H1 (cell line): ENCODE results near the gene USP7. TPM values are rescaled to one million over a fixed set of nuclear protein-coding genes. Genes with fewer than 3 reads are reported as not detected.

Experiments used
- CTCF ChIA-PET: fragments of 300-600 bp; sonication (Branson Sonifier 250); formaldehyde crosslinking; loops from one replicate; lab custom pipeline; 2021; ENCODE audit not compliant: partially characterized antibody; lab: Charles Lee
- POLR2A ChIA-PET: fragments of 300-600 bp; sonication (Branson Sonifier 250); formaldehyde crosslinking; loops from one replicate; lab custom pipeline; 2021; ENCODE audit warnings: inconsistent platforms; ENCODE audit not compliant: partially characterized antibody; lab: Charles Lee
- DNase-seq, 2 experiments: peaks; one replicate each; pipeline versions ENCODE4 v3.0.0 to v3.0.0-alpha.2; 2010 to 2022; ENCODE audit warnings: low spot score in 2 of 2, low read depth in 1 of 2, mixed read lengths in 1 of 2
- FAIRE-seq: peaks from 2 replicates; lab custom pipeline; 2011; peaks lifted over from hg19 to GRCh38; lab: Jason Lieb, UNC
- H2AFZ ChIP-seq: 2 replicates; pipeline ENCODE4 v1.8.1; 2012; ENCODE audit warnings: low read length, inconsistent platforms
- H2AK5ac ChIP-seq: 2 replicates; pipeline ENCODE4 v1.6.1; 2013; ENCODE audit warnings: low read depth, low read length
- H2BK120ac ChIP-seq: replicated peaks from 2 replicates; pipeline ENCODE3; 2013; ENCODE audit warnings: low read depth, low read length, inconsistent platforms
- H2BK12ac ChIP-seq: 2 replicates; pipeline ENCODE4 v1.6.1; 2013; ENCODE audit warnings: low read depth, low read length
- H2BK15ac ChIP-seq: 2 replicates; pipeline ENCODE4 v1.6.1; 2013; ENCODE audit warnings: low read length
- H2BK20ac ChIP-seq: 2 replicates; pipeline ENCODE4 v1.6.1; 2013; ENCODE audit warnings: low read length
- H2BK5ac ChIP-seq: 2 replicates; pipeline ENCODE4 v1.6.1; 2013; ENCODE audit warnings: low read depth, low read length
- H3K14ac ChIP-seq: 2 replicates; pipeline ENCODE4 v1.6.1; 2013; ENCODE audit warnings: inconsistent platforms; ENCODE audit not compliant: insufficient read length
- H3K18ac ChIP-seq: 2 replicates; pipeline ENCODE4 v1.6.1; 2013; ENCODE audit warnings: low read length; ENCODE audit errors: extremely low read depth
- H3K23ac ChIP-seq: 2 replicates; pipeline ENCODE4 v1.6.1; 2013; ENCODE audit warnings: inconsistent platforms; ENCODE audit not compliant: insufficient read length
- H3K23me2 ChIP-seq: 2 replicates; pipeline ENCODE4 v1.6.1; 2013; ENCODE audit warnings: low read depth, low read length
- H3K27ac ChIP-seq: 2 replicates; pipeline ENCODE4 v1.6.1; 2011; ENCODE audit warnings: low read depth, low read length, inconsistent platforms
- H3K27me3 ChIP-seq, 4 experiments: replicated peaks in 1 of 4; 1 replicate in 1 of 4; 2 replicates in 3 of 4; pipeline versions ENCODE4 v1.6.1 to v1.8.1; 2011 to 2013; ENCODE audit warnings: low read length in 3 of 4, mild to moderate bottlenecking in 3 of 4, inconsistent platforms in 2 of 4, mixed read lengths in 2 of 4, moderate library complexity in 1 of 4; ENCODE audit not compliant: control insufficient read depth in 3 of 4, insufficient read depth in 3 of 4; ENCODE audit errors: extremely low read depth in 1 of 4
- H3K36me3 ChIP-seq, 4 experiments: 2 replicates each; pipeline versions ENCODE4 v1.6.1 to v1.8.1; 2011 to 2013; ENCODE audit warnings: mild to moderate bottlenecking in 4 of 4, low read length in 3 of 4, moderate library complexity in 2 of 4, control low read depth in 1 of 4, inconsistent platforms in 1 of 4; ENCODE audit not compliant: insufficient read depth in 4 of 4, control insufficient read depth in 2 of 4
- H3K4ac ChIP-seq: replicated peaks from 2 replicates; pipeline ENCODE3; 2013; ENCODE audit warnings: low read length, low read depth, mixed read lengths, inconsistent platforms; ENCODE audit not compliant: insufficient read length
- H3K4me1 ChIP-seq, 4 experiments: replicated peaks in 1 of 4; 1 replicate in 1 of 4; 2 replicates in 3 of 4; pipeline versions ENCODE4 v1.6.1 to v1.8.1; 2011 to 2013; ENCODE audit warnings: low read length in 3 of 4, inconsistent platforms in 2 of 4, mixed read lengths in 1 of 4; ENCODE audit not compliant: insufficient read depth in 4 of 4, control insufficient read depth in 3 of 4
- H3K4me2 ChIP-seq, 2 experiments: 2 replicates each; pipeline versions ENCODE4 v1.6.1 to v1.8.1; 2011 to 2013; ENCODE audit warnings: low read depth in 2 of 2, low read length in 2 of 2, control low read depth in 1 of 2, inconsistent platforms in 1 of 2, mild to moderate bottlenecking in 1 of 2; ENCODE audit not compliant: insufficient read depth in 1 of 2
- H3K4me3 ChIP-seq, 4 experiments: fragments of 200-600, 300-600 bp in 1 of 4; sonication (generic), shearing (Covaris generic), sonication (Bioruptor Twin) in 1 of 4; 2 replicates each; pipeline versions ENCODE4 v1.5.1 to v1.8.1; 2011 to 2016; ENCODE audit warnings: low read length in 4 of 4, low read depth in 3 of 4, control low read depth in 2 of 4, inconsistent platforms in 2 of 4, mild to moderate bottlenecking in 2 of 4, mixed read lengths in 1 of 4, moderate library complexity in 1 of 4; ENCODE audit not compliant: insufficient read depth in 2 of 4; ENCODE audit errors: extremely low read depth in 1 of 4
- H3K56ac ChIP-seq: replicated peaks from 2 replicates; pipeline ENCODE3; 2013; ENCODE audit warnings: low read depth, mild to moderate bottlenecking, mixed read lengths, low read length, inconsistent platforms; ENCODE audit not compliant: insufficient read length
- H3K79me1 ChIP-seq: 2 replicates; pipeline ENCODE4 v1.6.1; 2013; ENCODE audit warnings: low read depth, low read length, control low read depth
- H3K79me2 ChIP-seq, 2 experiments: 2 replicates each; pipeline versions ENCODE4 v1.6.1 to v1.8.1; 2012 to 2013; ENCODE audit warnings: low read length in 2 of 2, mild to moderate bottlenecking in 2 of 2, inconsistent platforms in 1 of 2; ENCODE audit not compliant: insufficient read depth in 2 of 2, control insufficient read depth in 1 of 2
- H3K9ac ChIP-seq, 4 experiments: replicated peaks in 1 of 4; 1 replicate in 1 of 4; 2 replicates in 3 of 4; pipeline versions ENCODE4 v1.6.1 to v1.8.1; 2011 to 2013; ENCODE audit warnings: low read depth in 3 of 4, low read length in 3 of 4, control low read depth in 2 of 4, mild to moderate bottlenecking in 2 of 4, moderate library complexity in 2 of 4, inconsistent platforms in 1 of 4; ENCODE audit errors: extremely low read depth in 1 of 4
- H3K9me3 ChIP-seq, 2 experiments: 2 replicates each; pipeline versions ENCODE4 v1.6.1 to v1.8.1; 2012 to 2013; ENCODE audit warnings: mild to moderate bottlenecking in 2 of 2, moderate library complexity in 2 of 2, control low read depth in 1 of 2, inconsistent platforms in 1 of 2, low read depth in 1 of 2, low read length in 1 of 2, mixed read lengths in 1 of 2; ENCODE audit not compliant: insufficient read depth in 2 of 2
- H4K20me1 ChIP-seq, 2 experiments: replicated peaks in 1 of 2; 2 replicates each; pipeline versions ENCODE3 to v1.8.1; 2011 to 2013; ENCODE audit warnings: inconsistent platforms in 2 of 2, low read length in 2 of 2, mild to moderate bottlenecking in 1 of 2; ENCODE audit not compliant: insufficient read depth in 2 of 2, control insufficient read depth in 1 of 2
- H4K5ac ChIP-seq: 2 replicates; pipeline ENCODE4 v1.6.1; 2013; ENCODE audit warnings: low read length, low read depth, mixed read lengths, inconsistent platforms; ENCODE audit not compliant: insufficient read length
- H4K8ac ChIP-seq: 2 replicates; pipeline ENCODE4 v1.8.0; 2013; ENCODE audit warnings: mild to moderate bottlenecking, moderate library complexity, low read length, inconsistent platforms; ENCODE audit not compliant: insufficient read depth; ENCODE audit errors: extremely low read depth
- H4K91ac ChIP-seq: replicated peaks from 2 replicates; pipeline ENCODE3; 2013; ENCODE audit warnings: low read length, mixed read lengths, inconsistent platforms; ENCODE audit not compliant: insufficient read length
- BACH1 ChIP-seq: IDR thresholded peaks from 2 replicates; pipeline ENCODE4 v1.6.1; 2012; ENCODE audit warnings: low read length, improper control_type of control experiment
- HDAC6 ChIP-seq: IDR thresholded peaks from one replicate; pipeline ENCODE4 v1.7.1; 2012; ENCODE audit warnings: low read depth, mild to moderate bottlenecking, inconsistent platforms, low read length, moderate library complexity
- JUN ChIP-seq: IDR thresholded peaks from 2 replicates; pipeline ENCODE4 v1.6.1; 2011; ENCODE audit warnings: low read depth, mild to moderate bottlenecking, improper control_type of control experiment, low read length
- JUND ChIP-seq: IDR thresholded peaks from 2 replicates; pipeline ENCODE4 v1.6.1; 2011; ENCODE audit warnings: mild to moderate bottlenecking, improper control_type of control experiment, low read length
- KDM4A ChIP-seq: IDR thresholded peaks from one replicate; pipeline ENCODE4 v1.7.1; 2012; ENCODE audit warnings: low read depth, mild to moderate bottlenecking, moderate library complexity, low read length, inconsistent platforms; ENCODE audit not compliant: severe bottlenecking
- POU5F1 ChIP-seq: IDR thresholded peaks from 2 replicates; pipeline ENCODE4 v1.6.1; 2011; ENCODE audit warnings: low read depth, mild to moderate bottlenecking, low read length, moderate library complexity
- RFX5 ChIP-seq: IDR thresholded peaks from 2 replicates; pipeline ENCODE4 v1.6.1; 2011; ENCODE audit warnings: low read depth, low read length, improper control_type of control experiment, borderline replicate concordance
- SP1 ChIP-seq: IDR thresholded peaks from 2 replicates; pipeline ENCODE4 v1.6.1; 2011; ENCODE audit warnings: low read depth, low read length
- TAF7 ChIP-seq: optimal IDR thresholded peaks from 2 replicates; pipeline ENCODE3; 2011; ENCODE audit warnings: low read depth, mild to moderate bottlenecking, inconsistent platforms, low read length, moderate library complexity, borderline replicate concordance
- ZNF274 ChIP-seq: IDR thresholded peaks from 2 replicates; pipeline ENCODE4 v1.7.0; 2012; ENCODE audit warnings: low read length, borderline replicate concordance; ENCODE audit errors: extremely low read depth
- WGBS, 2 experiments: shearing (Covaris generic) in 1 of 2; methylation state at CpG; one replicate each; pipeline versions ENCODE4 v1.1.6 to v1.1.7; 2013 to 2015; ENCODE audit warnings: low lambda C conversion rate in 2 of 2, mixed read lengths in 2 of 2, inconsistent platforms in 1 of 2, low coverage in 1 of 2, missing lambda C conversion rate in 1 of 2; ENCODE audit not compliant: insufficient replicate concordance in 2 of 2, insufficient coverage in 1 of 2, insufficient read length in 1 of 2; ENCODE audit errors: extremely low coverage in 1 of 2, missing lambda C conversion rate in 1 of 2; 5-methylcytosine and 5-hydroxymethylcytosine counted together
- polyA plus RNA-seq, 7 experiments: library from polyadenylated mRNA; depleted of rRNA in 3 of 7; stranded (reverse) in 5 of 7; unstranded in 2 of 7; fragments of >200 nt in 5 of 7; fragments of 200-250 nt in 2 of 7; gene quantifications; 1 replicate in 5 of 7; 2 replicates in 1 of 7; 4 replicates in 1 of 7; pipeline versions ENCODE4 v1.2.1 to v1.2.3, GENCODE V29; 2011 to 2013; ENCODE audit warnings: missing spikeins in 2 of 7, mixed read lengths in 2 of 7
- total RNA-seq: library from RNA; stranded (reverse); fragmentation: NEBNext Ultra II Directional; extraction: Animal tissue kit (Norgen Biotek cat#: 25700); gene quantifications from 2 replicates; pipeline ENCODE4 v1.2.1, GENCODE V29; 2021

USP7 gene
- total and polyA plus RNA-seq, 2 of the 8 experiments (the other 6 are each of a cell fraction or from before 2014, with no cell fraction given) = 21.3 to 211 TPM

DNA sequence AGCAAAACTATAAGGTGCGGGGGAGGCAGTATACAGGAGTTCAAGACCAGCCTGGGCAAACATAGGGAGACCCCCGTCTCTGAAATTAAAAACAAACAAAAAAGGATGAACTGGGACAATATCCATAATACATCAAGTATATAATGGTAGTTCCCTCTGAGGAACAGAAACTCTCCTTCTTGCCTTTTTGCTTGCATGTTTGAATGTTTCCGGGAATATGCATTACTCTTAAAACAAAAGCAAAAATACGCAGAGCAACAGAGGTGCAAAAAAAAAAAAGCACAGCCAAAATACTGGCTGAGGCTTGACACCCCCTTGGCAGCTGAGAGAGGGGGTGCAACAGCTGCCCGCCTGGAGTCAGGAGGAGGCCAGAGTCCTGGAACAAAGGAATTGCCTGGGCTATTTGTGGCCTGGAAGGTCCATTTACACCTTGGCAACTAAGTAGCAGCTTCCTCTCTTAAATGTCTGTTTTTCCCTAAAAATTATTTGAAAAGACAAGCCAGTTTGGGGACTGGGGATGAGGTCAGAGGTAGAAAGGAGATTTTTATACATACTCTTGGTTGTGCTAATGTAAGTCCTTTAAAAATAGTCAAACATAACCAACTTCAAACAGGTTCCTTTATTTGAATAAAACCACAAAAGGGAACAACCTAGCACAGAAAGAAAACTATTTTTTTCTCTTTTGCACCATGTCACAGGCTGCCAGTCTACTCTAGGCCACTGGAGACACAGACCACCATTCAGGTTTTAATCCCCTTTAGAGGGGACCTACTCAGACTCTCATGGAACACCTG is 19.5 kb downstream of the USP7 start:
- WGBS, 2 experiments = 63% methylated on average over 5 of the region's 5 CpGs; no CpG with 5 or more reads in 1 of the 2 experiments

More for the DNA sequence above, 19.5 kb downstream of the USP7 start:
- Histone ChIP-seq H3K23ac (no peak overlapping the region), H4K5ac (no peak overlapping the region), H2BK20ac (no peak overlapping the region), H2BK12ac (no peak overlapping the region), H2BK5ac (no peak overlapping the region), H3K18ac (no peak overlapping the region), H3K14ac (no peak overlapping the region), H3K79me1 (peaks cover 24% of the 10 kb centered on the region), H2BK15ac (no peak overlapping the region), H3K4me2 (peak overlapping the region in 1 of 2 experiments; percentile 15; a peak in 1 of 4 replicates), H3K27me3 (no peaks in the 10 kb centered on the region), H2BK120ac (no peak overlapping the region), H3K4me3 (peak overlapping the region in 1 of 4 experiments; percentile 16; a peak in 1 of 8 replicates), H3K4ac (no peak overlapping the region), H3K56ac (no peak overlapping the region), H3K23me2 (no peaks in the 10 kb centered on the region), H3K9ac (no peak overlapping the region), H3K4me1 (peaks cover 6 to 15% (median 10%) of the 10 kb centered on the region in 4 experiments), H3K9me3 (no peaks in the 10 kb centered on the region), H3K79me2 (peaks cover 73 to 100% of the 10 kb centered on the region in 2 experiments), H3K36me3 (no peaks in the 10 kb centered on the region), H4K8ac (no peak overlapping the region), H2AFZ (no peak overlapping the region), H4K91ac (no peak overlapping the region), H4K20me1 (peaks cover 63 to 72% of the 10 kb centered on the region in 2 experiments), H2AK5ac (no peak overlapping the region), H3K27ac (no peak overlapping the region)
- DNase-seq (no peak), FAIRE-seq (no peak)
- ChIA-PET POLR2A (interaction anchor here (0.8 kb wide), 1 partner anchor 15 kb away, joined by 3 read pairs; no protein-coding TSS in a partner anchor), CTCF (interaction anchor here (0.9 to 7.2 kb wide), 3 partner anchors 8 to 65 kb away, joined by 4 to 88 read pairs (median 12); no protein-coding TSS in a partner anchor)
- TF ChIP-seq KDM4A = no peak
- TF ChIP-seq RFX5 = no peak
- TF ChIP-seq POU5F1 = no peak
- no peak for TF ChIP-seq BACH1
- TF ChIP-seq TAF7 = no peak
- no peak for TF ChIP-seq HDAC6
- TF ChIP-seq ZNF274 = no peak
- no peak for TF ChIP-seq JUN
- TF ChIP-seq JUND = no peak
- TF ChIP-seq SP1 = no peak
